ENCODE results near the gene ZBED2. TPM values are rescaled to one million over a fixed set of nuclear protein-coding genes. Genes with fewer than 3 reads are reported as not detected.

Gene ZBED2
- total and polyA plus RNA-seq, 2 of the 8 experiments (the other 6 are each of a cell fraction or from before 2014, with no cell fraction given) = not detected

DNA sequence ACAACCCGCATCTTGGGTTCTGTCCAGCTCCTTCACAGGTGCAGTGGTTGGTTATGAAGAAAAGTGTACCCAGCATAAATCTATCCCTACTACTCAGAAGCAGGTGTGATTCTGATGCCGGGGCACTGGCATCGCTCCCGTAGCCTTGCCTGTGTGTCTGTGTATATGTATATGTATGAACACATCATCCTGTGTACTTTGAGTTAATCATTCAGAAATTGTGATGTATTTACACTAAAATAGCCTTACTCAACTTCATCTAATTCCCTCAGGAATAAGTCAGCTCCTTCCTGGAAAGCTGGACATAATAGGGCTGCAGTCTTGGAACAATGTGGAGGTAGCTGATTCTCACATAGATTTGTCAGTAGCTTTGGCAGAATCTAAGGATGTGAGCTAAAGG is 6.7 kb upstream of the ZBED2 start (continued):
- TF ChIP-seq EZH2 (IDR thresholded peaks at IDR 0.05; ENCODE audit: low read depth, low read length, severe bottlenecking) (no peak), SRF (IDR thresholded peaks at IDR 0.05; ENCODE audit: low read depth, low read length) (no peak), SP2 (IDR thresholded peaks at IDR 0.05; ENCODE audit: low read length) (no peak)

Data from H1 (cell line).